Measurements from ENCODE around the gene SLC35G4.

Gene SLC35G4

DNA sequence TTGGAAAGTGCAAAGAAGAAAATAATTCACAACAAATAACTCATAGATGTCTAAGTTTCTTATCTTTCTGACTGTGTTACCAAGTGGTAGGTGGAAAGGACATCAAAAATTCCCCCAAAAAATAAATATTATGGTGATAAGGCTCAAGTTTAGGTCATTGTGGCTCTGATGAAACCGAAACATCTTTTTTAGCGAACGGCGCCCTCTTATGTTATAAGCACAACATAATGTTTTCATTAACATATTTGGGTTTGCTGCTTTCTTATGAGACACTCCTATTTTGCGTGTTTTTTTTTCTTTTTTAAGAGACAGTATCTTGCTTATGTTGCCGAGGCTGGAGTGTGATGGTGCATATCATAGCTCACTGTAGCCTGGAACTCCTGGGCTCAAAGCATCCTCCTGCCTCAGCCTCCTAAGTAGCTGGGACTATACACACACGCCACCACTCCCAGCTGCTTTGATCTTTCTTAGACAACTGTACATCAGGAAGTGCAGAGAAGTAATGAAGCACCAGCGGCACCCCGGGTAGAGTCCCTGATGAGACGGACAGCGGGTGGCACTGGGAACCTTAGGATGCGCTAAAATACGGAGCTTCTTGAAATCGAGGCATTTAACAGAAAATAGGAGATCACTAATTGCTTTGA is 38.5 kb upstream of the SLC35G4 start:
- H3K27me3 Mint-ChIP-seq (ENCODE audit: low read depth), result peaks cover 21% of the 10 kb centered on the region
- H3K9me3 Mint-ChIP-seq, result no peaks in the 10 kb centered on the region
- H3K4me3 Mint-ChIP-seq, result no peak overlapping the region
- peak overlapping the region in 1 of 3 experiments; percentile 29 for H3K27ac Mint-ChIP-seq
- TF ChIP-seq, protein P1, sequence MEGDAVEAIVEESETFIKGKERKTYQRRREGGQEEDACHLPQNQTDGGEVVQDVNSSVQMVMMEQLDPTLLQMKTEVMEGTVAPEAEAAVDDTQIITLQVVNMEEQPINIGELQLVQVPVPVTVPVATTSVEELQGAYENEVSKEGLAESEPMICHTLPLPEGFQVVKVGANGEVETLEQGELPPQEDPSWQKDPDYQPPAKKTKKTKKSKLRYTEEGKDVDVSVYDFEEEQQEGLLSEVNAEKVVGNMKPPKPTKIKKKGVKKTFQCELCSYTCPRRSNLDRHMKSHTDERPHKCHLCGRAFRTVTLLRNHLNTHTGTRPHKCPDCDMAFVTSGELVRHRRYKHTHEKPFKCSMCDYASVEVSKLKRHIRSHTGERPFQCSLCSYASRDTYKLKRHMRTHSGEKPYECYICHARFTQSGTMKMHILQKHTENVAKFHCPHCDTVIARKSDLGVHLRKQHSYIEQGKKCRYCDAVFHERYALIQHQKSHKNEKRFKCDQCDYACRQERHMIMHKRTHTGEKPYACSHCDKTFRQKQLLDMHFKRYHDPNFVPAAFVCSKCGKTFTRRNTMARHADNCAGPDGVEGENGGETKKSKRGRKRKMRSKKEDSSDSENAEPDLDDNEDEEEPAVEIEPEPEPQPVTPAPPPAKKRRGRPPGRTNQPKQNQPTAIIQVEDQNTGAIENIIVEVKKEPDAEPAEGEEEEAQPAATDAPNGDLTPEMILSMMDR (IDR thresholded peaks at IDR 0.05; ENCODE audit: unreplicated experiment in 3 of 3), result peak in 1 of 3 experiments; percentile 22
- no peaks in the 10 kb centered on the region for H3K36me3 Mint-ChIP-seq (ENCODE audit: low read depth)
- H3K4me1 Mint-ChIP-seq, result peaks cover 4% of the 10 kb centered on the region

DNA sequence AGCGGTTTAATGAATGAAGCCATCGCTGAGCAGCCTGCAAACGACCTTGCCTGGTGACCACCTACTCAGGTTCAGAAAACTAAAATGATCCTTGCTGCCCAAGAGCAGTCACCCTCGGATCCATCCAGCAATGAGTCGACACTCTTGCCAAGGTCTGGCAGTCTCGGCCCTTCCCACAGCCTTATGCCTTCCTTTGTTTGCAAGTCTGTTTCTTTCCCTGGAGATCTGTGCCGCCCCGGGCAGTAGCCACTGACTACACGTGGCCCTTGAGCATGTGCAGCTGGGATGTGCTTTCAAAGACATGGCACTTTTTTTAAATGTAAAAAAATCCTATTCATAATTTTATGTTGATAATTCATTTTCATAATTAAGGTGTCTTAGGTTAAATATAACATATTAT is 37.2 kb upstream of the SLC35G4 start:
- Mint-ChIP-seq H3K27ac (no peak overlapping the region), H3K4me1 (peaks cover 8% of the 10 kb centered on the region), H3K27me3 (ENCODE audit: low read depth) (peaks cover 21% of the 10 kb centered on the region), H3K36me3 (ENCODE audit: low read depth) (no peaks in the 10 kb centered on the region), H3K9me3 (no peaks in the 10 kb centered on the region), H3K4me3 (no peak overlapping the region)
- TF ChIP-seq, protein P1 (IDR thresholded peaks at IDR 0.05; ENCODE audit: unreplicated experiment in 3 of 3), result no peak

DNA sequence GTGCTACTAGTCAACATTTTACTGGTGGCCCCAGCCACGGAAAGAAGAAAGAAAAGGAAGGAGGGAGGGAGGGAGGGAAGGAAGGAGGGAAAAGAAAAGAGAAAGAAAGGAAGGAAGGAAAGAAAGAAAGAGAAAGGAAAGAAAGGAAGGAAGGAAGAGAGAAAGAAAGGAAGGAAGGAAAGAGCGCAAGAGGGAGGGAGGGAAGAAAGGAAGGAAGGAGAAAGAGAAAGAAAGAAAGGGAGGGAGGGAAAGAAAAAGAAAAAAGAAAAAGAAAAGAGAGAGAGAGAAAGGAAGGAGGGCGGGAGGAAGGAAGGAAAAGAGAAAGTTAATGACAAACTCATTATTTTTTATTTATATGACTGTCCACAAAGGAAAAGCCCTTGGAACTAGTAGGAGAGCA is 34.9 kb upstream of the SLC35G4 start:
- H3K36me3 Mint-ChIP-seq (ENCODE audit: low read depth), result no peaks in the 10 kb centered on the region
- H3K9me3 Mint-ChIP-seq, result no peaks in the 10 kb centered on the region
- no peak overlapping the region for H3K4me3 Mint-ChIP-seq
- TF ChIP-seq, protein P1 (IDR thresholded peaks at IDR 0.05; ENCODE audit: unreplicated experiment in 3 of 3), result no peak
- H3K27me3 Mint-ChIP-seq (ENCODE audit: low read depth), result peaks cover 20% of the 10 kb centered on the region
- no peak overlapping the region for H3K27ac Mint-ChIP-seq
- H3K4me1 Mint-ChIP-seq, result peaks cover 16% of the 10 kb centered on the region

DNA sequence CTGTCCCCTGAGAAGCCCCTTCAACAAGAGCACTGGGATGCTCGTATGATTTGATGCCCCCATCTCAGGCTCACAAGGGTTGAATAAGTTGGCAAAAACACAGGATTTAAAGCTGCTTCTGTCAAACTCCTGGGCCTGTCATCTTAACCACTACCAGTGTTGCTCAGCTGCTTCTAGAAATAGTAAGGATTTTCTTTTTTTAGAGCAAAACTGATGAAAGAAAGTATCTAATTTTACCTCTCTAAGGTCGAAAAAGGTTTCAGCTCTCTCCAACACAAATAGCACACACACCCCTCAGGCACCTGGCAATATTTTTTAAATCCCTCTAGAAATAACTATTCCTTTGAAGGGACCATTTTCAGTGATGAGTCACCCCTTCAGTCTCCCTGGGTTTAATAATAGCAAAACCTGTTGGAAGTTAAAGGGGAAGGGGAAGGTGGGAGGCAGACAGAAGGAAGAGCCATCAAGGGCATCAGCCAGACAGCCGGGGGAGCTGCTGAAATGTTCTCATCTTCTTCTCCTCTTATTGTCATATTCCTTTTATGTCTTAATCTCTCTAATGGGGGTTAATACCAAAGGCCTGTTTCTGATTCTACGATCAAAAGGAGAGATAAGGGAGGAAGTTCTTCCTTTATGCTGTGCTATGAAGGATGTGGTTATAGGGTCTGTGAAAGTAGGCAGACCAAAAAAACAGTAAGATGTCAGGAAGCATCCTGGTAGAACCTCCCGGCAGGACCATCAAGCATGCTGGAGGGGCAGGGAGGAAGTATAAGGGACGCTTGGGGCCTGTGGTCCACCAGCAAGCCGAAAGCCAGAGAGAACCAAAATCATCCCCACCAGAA is 31.9 kb upstream of the SLC35G4 start:
- TF ChIP-seq, protein P1 (IDR thresholded peaks at IDR 0.05; ENCODE audit: unreplicated experiment in 3 of 3), result no peak
- H3K27me3 Mint-ChIP-seq (ENCODE audit: low read depth), result peaks cover 10% of the 10 kb centered on the region
- H3K9me3 Mint-ChIP-seq, result no peaks in the 10 kb centered on the region
- peak overlapping the region in 1 of 3 experiments; percentile 23 for H3K4me3 Mint-ChIP-seq
- no peak overlapping the region for H3K27ac Mint-ChIP-seq
- H3K4me1 Mint-ChIP-seq, result peaks cover 16% of the 10 kb centered on the region
- H3K36me3 Mint-ChIP-seq (ENCODE audit: low read depth), result no peaks in the 10 kb centered on the region

GRCh38 chr18:11578799-11579198 is 30.6 kb upstream of the SLC35G4 start:
- TF ChIP-seq, protein P1 (IDR thresholded peaks at IDR 0.05; ENCODE audit: unreplicated experiment in 3 of 3), result no peak
- Mint-ChIP-seq H3K27ac (no peak overlapping the region), H3K4me3 (no peak overlapping the region), H3K4me1 (peaks cover 16% of the 10 kb centered on the region), H3K27me3 (ENCODE audit: low read depth) (peaks cover 11% of the 10 kb centered on the region), H3K36me3 (ENCODE audit: low read depth) (no peaks in the 10 kb centered on the region), H3K9me3 (no peaks in the 10 kb centered on the region)

All from nephron (organoid).